Measurements from ENCODE around the gene FLT4. TPM values are rescaled to one million over a fixed set of nuclear protein-coding genes. Genes with fewer than 3 reads are reported as not detected.

Gene FLT4
- total RNA-seq, 3 donors from 2014 or later (not counting 1 experiment from before 2014, with no cell fraction given) = 0.68 to 0.92 (median 0.78) TPM

- Mint-ChIP-seq H3K27ac (no peak overlapping the region), H3K27me3 (ENCODE audit: low read depth in 2 of 2) (peaks cover 11 to 20% of the 10 kb centered on the region in 2 donors), H3K9me3 (no peaks in the 10 kb centered on the region), H3K4me1 (peaks cover 0 to under 1% of the 10 kb centered on the region in 2 donors), H3K4me3 (no peak overlapping the region), H3K36me3 (no peaks in the 10 kb centered on the region)
- Histone ChIP-seq H3K4me1 (ENCODE audit: control insufficient read depth, insufficient read depth, low read length) (peaks cover 5% of the 10 kb centered on the region), H3K36me3 (ENCODE audit: control insufficient read depth, insufficient read depth, low read length) (no peaks in the 10 kb centered on the region), H3K27me3 (ENCODE audit: control insufficient read depth, insufficient read depth, low read length) (peaks cover 2% of the 10 kb centered on the region), H3K27ac (ENCODE audit: low read length) (no peak overlapping the region), H3K9me3 (ENCODE audit: control insufficient read depth, insufficient read depth, low read length) (no peaks in the 10 kb centered on the region), H3K4me3 (ENCODE audit: low read length) (no peak overlapping the region)
- ATAC-seq = no peak
- DNase-seq = no peak
- 83% methylated on average over 14 of the region's 14 CpGs for whole genome bisulfite sequencing (ENCODE audit: insufficient coverage)
- no peak for TF ChIP-seq CTCF (IDR thresholded peaks at IDR 0.05)
- intact Hi-C loops (cut with micrococcal nuclease) = no loop called here
Measured at GRCh38 chr5:180644825-180645273, 4.6 kb downstream of the FLT4 start.

- H3K36me3 Mint-ChIP-seq = no peaks in the 10 kb centered on the region
- no peak overlapping the region for H3K4me3 ChIP-seq (ENCODE audit: low read length)
- TF ChIP-seq CTCF (IDR thresholded peaks at IDR 0.05) = no peak
- intact Hi-C loops (cut with micrococcal nuclease) = no loop called here
- ATAC-seq (no peak), DNase-seq (no peak)
- H3K4me3 Mint-ChIP-seq = no peak overlapping the region
- H3K36me3 ChIP-seq (ENCODE audit: control insufficient read depth, insufficient read depth, low read length) = no peaks in the 10 kb centered on the region
- H3K9me3 Mint-ChIP-seq = no peaks in the 10 kb centered on the region
- H3K9me3 ChIP-seq (ENCODE audit: control insufficient read depth, insufficient read depth, low read length) = no peaks in the 10 kb centered on the region
- 86% methylated on average over 20 of the region's 20 CpGs for WGBS (ENCODE audit: insufficient coverage)
- no peak overlapping the region for H3K27ac ChIP-seq (ENCODE audit: low read length)
- H3K27me3 ChIP-seq (ENCODE audit: control insufficient read depth, insufficient read depth, low read length) = no peaks in the 10 kb centered on the region
- no peak overlapping the region for H3K27ac Mint-ChIP-seq
- peaks cover 10 to 18% of the 10 kb centered on the region in 2 donors for H3K27me3 Mint-ChIP-seq (ENCODE audit: low read depth in 2 of 2)
- H3K4me1 Mint-ChIP-seq = peaks cover 0 to 3% of the 10 kb centered on the region in 2 donors
- H3K4me1 ChIP-seq (ENCODE audit: control insufficient read depth, insufficient read depth, low read length) = peaks cover 2% of the 10 kb centered on the region
Measured at GRCh38 chr5:180644129-180644824, 5.1 kb downstream of the FLT4 start.

DNA sequence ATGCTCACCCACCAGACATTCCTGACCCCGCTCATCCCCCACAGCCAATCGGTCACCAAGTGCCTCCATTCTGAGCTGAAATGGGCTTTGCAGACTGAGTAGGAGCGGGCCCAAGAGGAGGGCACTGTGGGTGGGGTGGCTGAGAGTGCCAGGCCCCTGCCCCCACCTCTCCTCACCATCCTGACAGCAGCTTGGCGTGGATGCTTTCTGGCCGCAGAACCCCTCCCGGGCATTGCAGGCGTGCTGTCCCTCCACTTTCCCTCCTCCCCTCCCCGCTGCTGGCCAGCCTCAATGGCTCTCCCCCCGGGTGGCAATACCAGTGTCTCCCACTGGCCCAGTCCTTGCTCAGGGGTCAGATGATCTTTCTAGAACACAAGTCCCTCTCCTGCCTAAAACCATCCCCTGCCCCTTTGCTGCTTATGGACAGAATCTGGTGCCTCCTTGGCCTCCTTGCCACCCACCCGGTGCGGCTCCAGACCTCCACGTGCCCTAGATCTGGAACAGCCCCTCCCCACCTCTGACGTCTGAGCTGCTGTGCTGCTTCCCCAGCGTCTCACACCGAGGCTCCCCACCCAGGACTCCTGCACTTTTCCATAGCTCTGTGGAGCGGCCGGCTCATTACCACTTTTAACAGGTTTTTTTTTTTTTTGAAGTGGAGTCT lies 6.1 kb downstream of the FLT4 start:
- H3K4me3 ChIP-seq (ENCODE audit: low read length) = no peak overlapping the region
- TF ChIP-seq CTCF (IDR thresholded peaks at IDR 0.05) = no peak
- no peaks in the 10 kb centered on the region for H3K27me3 ChIP-seq (ENCODE audit: control insufficient read depth, insufficient read depth, low read length)
- H3K27ac ChIP-seq (ENCODE audit: low read length) = no peak overlapping the region
- H3K27ac Mint-ChIP-seq = no peak overlapping the region
- no peaks in the 10 kb centered on the region for H3K36me3 Mint-ChIP-seq
- H3K4me3 Mint-ChIP-seq = no peak overlapping the region
- H3K36me3 ChIP-seq (ENCODE audit: control insufficient read depth, insufficient read depth, low read length) = no peaks in the 10 kb centered on the region
- H3K9me3 ChIP-seq (ENCODE audit: control insufficient read depth, insufficient read depth, low read length) = no peaks in the 10 kb centered on the region
- ATAC-seq (no peak), DNase-seq (no peak)
- peaks cover 0 to 5% of the 10 kb centered on the region in 2 donors for H3K4me1 Mint-ChIP-seq
- intact Hi-C loops (cut with micrococcal nuclease) = no loop called here
- H3K9me3 Mint-ChIP-seq = no peaks in the 10 kb centered on the region
- H3K27me3 Mint-ChIP-seq (ENCODE audit: low read depth in 2 of 2) = peaks cover 9 to 14% of the 10 kb centered on the region in 2 donors
- no peaks in the 10 kb centered on the region for H3K4me1 ChIP-seq (ENCODE audit: control insufficient read depth, insufficient read depth, low read length)
- WGBS (ENCODE audit: insufficient coverage) = 87% methylated on average over 16 of the region's 17 CpGs
